ENCODE measurements around the gene TMEM222.

- TF ChIP-seq PBX3 (IDR thresholded peaks at IDR 0.05) (no peak), RAD21 (IDR thresholded peaks at IDR 0.05; ENCODE audit: low read length) (no peak), EP300 (IDR thresholded peaks at IDR 0.05; ENCODE audit: borderline replicate concordance in 1 of 2, low read depth in 1 of 2, low read length in 1 of 2) (no peak), USF2 (IDR thresholded peaks at IDR 0.05; ENCODE audit: borderline replicate concordance, low read depth, low read length) (no peak), CTCF (IDR thresholded peaks at IDR 0.05) (no peak), JUND (IDR thresholded peaks at IDR 0.05) (no peak), EZH2phosphoT487 (IDR thresholded peaks at IDR 0.05; ENCODE audit: borderline replicate concordance, low read depth) (no peak)
Observed at GRCh38 chr1:27380224-27380623, 58.3 kb downstream of the TMEM222 start.

All from SK-N-SH (cell line).